ENCODE measurements around the gene PRKG1.

Gene PRKG1

GRCh38 chr10:52347327-52347667 lies 1273.0 kb downstream of the PRKG1 start:
- DNase-seq (ENCODE audit: insufficient read length, low spot score): no peak
- FAIRE-seq: no peak
- TF ChIP-seq POLR2AphosphoS5 (IDR thresholded peaks at IDR 0.05; ENCODE audit: low read depth, low read length) (no peak), POLR2A (IDR thresholded peaks at IDR 0.05; ENCODE audit: low read depth, low read length) (no peak), TAF1 (IDR thresholded peaks at IDR 0.05; ENCODE audit: low read depth, low read length) (no peak), POU2F2 (IDR thresholded peaks at IDR 0.05; ENCODE audit: low read depth, low read length) (no peak), PAX5 (IDR thresholded peaks at IDR 0.05; ENCODE audit: insufficient read depth, low read length, severe bottlenecking) (no peak)

All from GM12891 (cell line).